ENCODE data around the gene RALBP1. TPM values are rescaled to one million over a fixed set of nuclear protein-coding genes. Genes with fewer than 3 reads are reported as not detected.

RALBP1 gene
- total RNA-seq, 1 experiment from 2014 or later = 66.2 TPM

DNA sequence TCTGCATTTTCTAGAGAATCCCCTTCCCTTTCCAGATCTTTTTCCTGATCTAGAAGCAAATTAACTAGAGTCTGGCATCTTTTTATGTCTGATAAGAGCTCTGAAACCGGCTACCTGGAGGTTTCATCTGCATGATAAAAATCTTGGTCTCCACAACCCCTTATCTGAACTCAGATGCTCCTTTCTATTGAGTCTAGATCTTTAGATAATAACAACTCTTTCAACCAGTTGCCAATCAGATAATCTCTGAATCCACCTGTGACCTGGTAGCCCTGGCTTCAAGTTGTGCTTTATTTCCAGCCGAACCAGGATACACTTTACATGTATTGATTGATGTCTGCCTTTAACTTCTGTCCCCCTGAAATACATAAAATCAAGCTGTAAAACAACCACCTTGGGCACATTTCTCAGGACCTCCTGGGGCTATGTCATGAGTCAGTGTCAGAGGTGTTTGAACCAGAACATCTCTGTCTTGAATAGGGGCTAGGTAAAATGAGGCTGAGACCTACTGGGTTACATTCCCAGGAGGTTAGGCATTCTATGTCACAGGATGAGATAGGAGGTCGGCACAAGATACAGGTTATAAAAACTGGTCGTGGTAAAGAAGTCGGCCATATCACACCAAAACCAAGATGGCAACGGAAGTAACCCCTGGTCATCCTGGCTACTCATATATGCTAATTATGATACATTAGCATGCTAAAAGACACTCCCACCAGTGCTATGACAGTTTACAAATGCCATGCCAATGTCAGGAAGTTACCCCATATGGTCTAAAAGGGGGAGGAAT is 20.8 kb downstream of the RALBP1 start:
- ATAC-seq (no peak), DNase-seq (ENCODE audit: low read depth, low spot score) (no peak)
- Histone ChIP-seq H3K79me2 (ENCODE audit: insufficient read depth, low read length) (peaks cover 85% of the 10 kb centered on the region), H3K27ac (ENCODE audit: low read depth, low read length) (no peak overlapping the region), H3K27me3 (ENCODE audit: insufficient read depth, low read length) (no peaks in the 10 kb centered on the region), H3K9ac (ENCODE audit: low read length) (no peak overlapping the region), H3K9me2 (ENCODE audit: insufficient read depth) (no peaks in the 10 kb centered on the region), H3K4me2 (ENCODE audit: low read length) (no peak overlapping the region), H3K4me3 (replicated peaks in 1 of 2; ENCODE audit: low read depth in 1 of 2, low read length in 2 of 2) (no peak overlapping the region), H3K36me3 (ENCODE audit: control insufficient read depth in 1 of 2, insufficient read depth in 2 of 2, low read length in 2 of 2) (no peaks in the 10 kb centered on the region; a peak in 1 of 4 replicates), H2AFZ (ENCODE audit: low read depth, low read length, poor library complexity, severe bottlenecking) (no peak overlapping the region), H3K4me1 (ENCODE audit: control insufficient read depth in 1 of 2, insufficient read depth in 2 of 2, low read length in 2 of 2) (peaks cover 0 to 16% of the 10 kb centered on the region in 2 experiments; a peak in 1 of 4 replicates), H4K20me1 (ENCODE audit: insufficient read depth) (no peaks in the 10 kb centered on the region), H3K9me3 (ENCODE audit: control insufficient read depth in 1 of 2, insufficient read depth in 1 of 2, low read depth in 1 of 2, low read length in 2 of 2) (no peaks in the 10 kb centered on the region)
- ChIA-PET CTCF (no interaction called here), RAD21 (ENCODE audit: low non-redundant PET in 1 of 2, low total read pairs in 2 of 2, uncharacterized antibody in 2 of 2, unreplicated experiment in 2 of 2) (no interaction called here), POLR2A (no interaction called here)
- no TSS peak for BruUV-seq (replicated peaks)
- TF ChIP-seq YY1 (IDR thresholded peaks at IDR 0.05; ENCODE audit: extremely low read depth, insufficient replicate concordance, low read depth, low read length) (no peak), CEBPB (IDR thresholded peaks at IDR 0.05; ENCODE audit: low read depth) (no peak), ATF3 (IDR thresholded peaks at IDR 0.05) (no peak), SP1 (IDR thresholded peaks at IDR 0.05; ENCODE audit: low read depth) (no peak), EZH2phosphoT487 (IDR thresholded peaks at IDR 0.05; ENCODE audit: borderline replicate concordance) (no peak)
- intact Hi-C loops (cut with micrococcal nuclease) = no loop called here

- Histone ChIP-seq H3K79me2 (ENCODE audit: insufficient read depth, low read length) (peaks cover 69% of the 10 kb centered on the region), H3K4me1 (ENCODE audit: control insufficient read depth in 1 of 2, insufficient read depth in 2 of 2, low read length in 2 of 2) (peaks cover 4 to 6% of the 10 kb centered on the region in 2 experiments; a peak in 2 of 4 replicates), H3K9ac (ENCODE audit: low read length) (no peak overlapping the region), H3K27ac (ENCODE audit: low read depth, low read length) (no peak overlapping the region), H2AFZ (ENCODE audit: low read depth, low read length, poor library complexity, severe bottlenecking) (no peak overlapping the region), H3K27me3 (ENCODE audit: insufficient read depth, low read length) (no peaks in the 10 kb centered on the region), H3K4me3 (replicated peaks in 1 of 2; ENCODE audit: low read depth in 1 of 2, low read length in 2 of 2) (no peak overlapping the region), H3K9me3 (ENCODE audit: control insufficient read depth in 1 of 2, insufficient read depth in 1 of 2, low read depth in 1 of 2, low read length in 2 of 2) (no peaks in the 10 kb centered on the region), H3K36me3 (ENCODE audit: control insufficient read depth in 1 of 2, insufficient read depth in 2 of 2, low read length in 2 of 2) (no peaks in the 10 kb centered on the region), H4K20me1 (ENCODE audit: insufficient read depth) (no peaks in the 10 kb centered on the region), H3K9me2 (ENCODE audit: insufficient read depth) (no peaks in the 10 kb centered on the region), H3K4me2 (ENCODE audit: low read length) (no peak overlapping the region)
- BruUV-seq (replicated peaks) = no TSS peak
- ChIA-PET CTCF (no interaction called here), RAD21 (ENCODE audit: low non-redundant PET in 1 of 2, low total read pairs in 2 of 2, uncharacterized antibody in 2 of 2, unreplicated experiment in 2 of 2) (no interaction called here), POLR2A (no interaction called here)
- DNase-seq (ENCODE audit: low read depth, low spot score) (no peak), ATAC-seq (no peak)
- intact Hi-C loops (cut with micrococcal nuclease) = no loop called here
- TF ChIP-seq SP1 (IDR thresholded peaks at IDR 0.05; ENCODE audit: low read depth) = no peak
- no peak for TF ChIP-seq YY1 (IDR thresholded peaks at IDR 0.05; ENCODE audit: extremely low read depth, insufficient replicate concordance, low read depth, low read length)
- TF ChIP-seq, protein P1, sequence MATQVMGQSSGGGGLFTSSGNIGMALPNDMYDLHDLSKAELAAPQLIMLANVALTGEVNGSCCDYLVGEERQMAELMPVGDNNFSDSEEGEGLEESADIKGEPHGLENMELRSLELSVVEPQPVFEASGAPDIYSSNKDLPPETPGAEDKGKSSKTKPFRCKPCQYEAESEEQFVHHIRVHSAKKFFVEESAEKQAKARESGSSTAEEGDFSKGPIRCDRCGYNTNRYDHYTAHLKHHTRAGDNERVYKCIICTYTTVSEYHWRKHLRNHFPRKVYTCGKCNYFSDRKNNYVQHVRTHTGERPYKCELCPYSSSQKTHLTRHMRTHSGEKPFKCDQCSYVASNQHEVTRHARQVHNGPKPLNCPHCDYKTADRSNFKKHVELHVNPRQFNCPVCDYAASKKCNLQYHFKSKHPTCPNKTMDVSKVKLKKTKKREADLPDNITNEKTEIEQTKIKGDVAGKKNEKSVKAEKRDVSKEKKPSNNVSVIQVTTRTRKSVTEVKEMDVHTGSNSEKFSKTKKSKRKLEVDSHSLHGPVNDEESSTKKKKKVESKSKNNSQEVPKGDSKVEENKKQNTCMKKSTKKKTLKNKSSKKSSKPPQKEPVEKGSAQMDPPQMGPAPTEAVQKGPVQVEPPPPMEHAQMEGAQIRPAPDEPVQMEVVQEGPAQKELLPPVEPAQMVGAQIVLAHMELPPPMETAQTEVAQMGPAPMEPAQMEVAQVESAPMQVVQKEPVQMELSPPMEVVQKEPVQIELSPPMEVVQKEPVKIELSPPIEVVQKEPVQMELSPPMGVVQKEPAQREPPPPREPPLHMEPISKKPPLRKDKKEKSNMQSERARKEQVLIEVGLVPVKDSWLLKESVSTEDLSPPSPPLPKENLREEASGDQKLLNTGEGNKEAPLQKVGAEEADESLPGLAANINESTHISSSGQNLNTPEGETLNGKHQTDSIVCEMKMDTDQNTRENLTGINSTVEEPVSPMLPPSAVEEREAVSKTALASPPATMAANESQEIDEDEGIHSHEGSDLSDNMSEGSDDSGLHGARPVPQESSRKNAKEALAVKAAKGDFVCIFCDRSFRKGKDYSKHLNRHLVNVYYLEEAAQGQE (IDR thresholded peaks at IDR 0.05; ENCODE audit: low read depth) = no peak
- TF ChIP-seq CTCF (IDR thresholded peaks at IDR 0.05 in 2 of 3, conservative IDR thresholded peaks at IDR 0.05 in 1 of 3; ENCODE audit: borderline replicate concordance in 1 of 3, insufficient read depth in 1 of 3, low read depth in 2 of 3, low read length in 2 of 3) = no peak
Measured at GRCh38 chr18:9506046-9506792, 30.9 kb downstream of the RALBP1 start.
